HL-60 (cell line): ENCODE results near the gene SPAG7.

Experiments used
- DNase-seq, 2 experiments: peaks; one replicate each; pipeline ENCODE4 v3.0.0-alpha.2; 2010 to 2020; ENCODE audit warnings: low read depth in 1 of 2, low spot score in 1 of 2
- H3K27ac ChIP-seq: fragments of 250-450 bp; sonication (Bioruptor Pico); replicated peaks from 2 replicates; pipeline ENCODE4 v1.5.1; 2020; ENCODE audit warnings: mild to moderate bottlenecking, moderate library complexity
- H3K27me3 ChIP-seq: fragments of 250-450 bp; sonication (Bioruptor Pico); 2 replicates; pipeline ENCODE4 v1.5.1; 2021; ENCODE audit warnings: mild to moderate bottlenecking, moderate library complexity; ENCODE audit not compliant: insufficient read depth, poor library complexity, severe bottlenecking
- H3K4me3 ChIP-seq: replicated peaks from 2 replicates; pipeline ENCODE4 v1.5.1; 2011; ENCODE audit warnings: mild to moderate bottlenecking, control low read depth, low read length; ENCODE audit not compliant: insufficient read depth
- GABPA ChIP-seq: IDR thresholded peaks from 2 replicates; pipeline ENCODE4 v1.6.1; 2012; ENCODE audit warnings: low read depth
- POLR2AphosphoS5 ChIP-seq: IDR thresholded peaks from 2 replicates; pipeline ENCODE4 v1.6.1; 2012; ENCODE audit warnings: low read depth
- SPI1 ChIP-seq: IDR thresholded peaks from 2 replicates; pipeline ENCODE4 v1.6.1; 2012; ENCODE audit warnings: low read depth, mild to moderate bottlenecking, borderline replicate concordance
- TF ChIP-seq, protein P1 (sequence below): IDR thresholded peaks from one replicate; pipeline ENCODE4 v1.5.1; 2011; ENCODE audit warnings: low read length, control low read depth, inconsistent platforms; ENCODE audit not compliant: insufficient read depth
- TF ChIP-seq, protein P2 (sequence below): IDR thresholded peaks from 2 replicates; pipeline ENCODE4 v1.6.1; 2012; ENCODE audit warnings: low read depth; ENCODE audit not compliant: insufficient replicate concordance

Gene SPAG7

DNA sequence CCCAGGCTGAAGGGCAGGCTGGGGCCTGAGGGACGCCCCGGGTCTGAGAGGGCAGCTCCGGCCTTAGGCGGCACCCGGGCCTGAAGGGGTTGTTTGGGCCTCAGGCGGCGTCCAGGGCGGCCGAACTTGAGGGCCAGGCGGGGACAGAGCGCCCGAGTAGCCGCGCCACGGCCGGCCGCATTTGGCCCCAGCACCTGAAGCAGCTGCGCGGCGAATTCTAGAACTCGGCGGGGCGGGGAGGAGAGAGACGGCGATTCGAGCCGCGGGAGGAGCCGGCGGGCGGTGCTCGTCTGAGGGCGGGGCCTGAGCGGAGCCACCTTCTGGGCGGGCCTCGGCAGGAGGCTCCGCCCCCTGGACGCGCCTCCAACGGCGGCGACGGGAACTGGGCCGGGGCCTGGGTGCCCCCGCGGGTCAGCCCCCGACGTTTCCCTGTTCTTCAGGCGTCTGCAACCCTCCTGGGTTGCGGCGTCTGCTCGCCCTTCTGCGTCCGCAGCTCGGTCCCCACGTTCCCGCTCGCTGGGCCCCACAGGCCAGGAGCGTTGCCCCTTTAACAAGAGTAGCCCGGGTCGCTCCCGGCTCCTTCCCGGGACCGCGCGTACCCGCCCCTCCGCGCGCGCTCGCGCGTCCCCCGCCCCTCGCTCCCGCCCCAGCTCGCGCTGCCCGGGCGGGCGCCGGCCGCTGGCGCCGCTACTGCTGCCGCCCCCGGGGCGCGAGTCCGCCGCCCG lies 29.8 kb upstream of the SPAG7 start, which contains the start of the genes INCA1 and KIF1C:
INCA1 (minus strand) TSS at position 221 of the 725 bp plus-strand sequence. CDS start 3,085 bp downstream, outside the sequence.
KIF1C (plus strand) TSS at position 649 of the 725 bp plus-strand sequence. CDS start 2,297 bp downstream, outside the sequence.
- H3K4me3 ChIP-seq, result peak within 1 kb of the TSS; percentile 68
- no peaks in the 10 kb centered on the region for H3K27me3 ChIP-seq
- peak; percentile 47 to 79 for DNase-seq
- H3K27ac ChIP-seq, result peak within 1 kb of the TSS; percentile 88
- TF ChIP-seq SPI1 (no peak), GABPA (no peak), POLR2AphosphoS5 (no peak)

DNA sequence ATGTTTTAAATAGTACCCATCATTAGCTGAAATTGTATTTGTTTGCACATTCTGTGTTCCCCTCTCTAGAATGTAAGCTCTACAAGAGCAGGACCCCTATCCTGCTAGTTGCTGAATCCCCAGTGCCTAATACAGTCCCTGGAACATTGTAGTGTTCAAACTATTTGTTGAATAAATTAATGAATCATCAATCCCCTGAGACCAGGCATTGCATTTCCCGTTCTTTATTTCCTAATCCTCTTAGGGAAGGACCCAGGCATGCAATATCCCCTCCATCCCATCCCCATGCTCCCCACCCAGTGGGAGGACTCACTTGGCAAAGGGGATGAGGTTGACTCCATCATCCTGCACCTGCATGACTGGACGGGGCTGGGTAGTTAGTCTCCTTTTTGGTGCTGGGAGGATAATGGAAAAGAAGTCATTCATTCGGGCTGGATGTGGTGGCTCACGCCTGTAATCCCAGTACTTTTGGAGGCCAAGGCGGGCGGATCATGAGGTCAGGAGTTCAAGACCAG lies 26.5 kb upstream of the SPAG7 start:
- Histone ChIP-seq H3K27me3 (no peaks in the 10 kb centered on the region), H3K4me3 (no peak overlapping the region), H3K27ac (no peak overlapping the region)
- no peak for DNase-seq
- TF ChIP-seq SPI1 (no peak), POLR2AphosphoS5 (no peak), GABPA (no peak)
- TF ChIP-seq, protein P1, sequence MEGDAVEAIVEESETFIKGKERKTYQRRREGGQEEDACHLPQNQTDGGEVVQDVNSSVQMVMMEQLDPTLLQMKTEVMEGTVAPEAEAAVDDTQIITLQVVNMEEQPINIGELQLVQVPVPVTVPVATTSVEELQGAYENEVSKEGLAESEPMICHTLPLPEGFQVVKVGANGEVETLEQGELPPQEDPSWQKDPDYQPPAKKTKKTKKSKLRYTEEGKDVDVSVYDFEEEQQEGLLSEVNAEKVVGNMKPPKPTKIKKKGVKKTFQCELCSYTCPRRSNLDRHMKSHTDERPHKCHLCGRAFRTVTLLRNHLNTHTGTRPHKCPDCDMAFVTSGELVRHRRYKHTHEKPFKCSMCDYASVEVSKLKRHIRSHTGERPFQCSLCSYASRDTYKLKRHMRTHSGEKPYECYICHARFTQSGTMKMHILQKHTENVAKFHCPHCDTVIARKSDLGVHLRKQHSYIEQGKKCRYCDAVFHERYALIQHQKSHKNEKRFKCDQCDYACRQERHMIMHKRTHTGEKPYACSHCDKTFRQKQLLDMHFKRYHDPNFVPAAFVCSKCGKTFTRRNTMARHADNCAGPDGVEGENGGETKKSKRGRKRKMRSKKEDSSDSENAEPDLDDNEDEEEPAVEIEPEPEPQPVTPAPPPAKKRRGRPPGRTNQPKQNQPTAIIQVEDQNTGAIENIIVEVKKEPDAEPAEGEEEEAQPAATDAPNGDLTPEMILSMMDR, result no peak
- TF ChIP-seq, protein P2, sequence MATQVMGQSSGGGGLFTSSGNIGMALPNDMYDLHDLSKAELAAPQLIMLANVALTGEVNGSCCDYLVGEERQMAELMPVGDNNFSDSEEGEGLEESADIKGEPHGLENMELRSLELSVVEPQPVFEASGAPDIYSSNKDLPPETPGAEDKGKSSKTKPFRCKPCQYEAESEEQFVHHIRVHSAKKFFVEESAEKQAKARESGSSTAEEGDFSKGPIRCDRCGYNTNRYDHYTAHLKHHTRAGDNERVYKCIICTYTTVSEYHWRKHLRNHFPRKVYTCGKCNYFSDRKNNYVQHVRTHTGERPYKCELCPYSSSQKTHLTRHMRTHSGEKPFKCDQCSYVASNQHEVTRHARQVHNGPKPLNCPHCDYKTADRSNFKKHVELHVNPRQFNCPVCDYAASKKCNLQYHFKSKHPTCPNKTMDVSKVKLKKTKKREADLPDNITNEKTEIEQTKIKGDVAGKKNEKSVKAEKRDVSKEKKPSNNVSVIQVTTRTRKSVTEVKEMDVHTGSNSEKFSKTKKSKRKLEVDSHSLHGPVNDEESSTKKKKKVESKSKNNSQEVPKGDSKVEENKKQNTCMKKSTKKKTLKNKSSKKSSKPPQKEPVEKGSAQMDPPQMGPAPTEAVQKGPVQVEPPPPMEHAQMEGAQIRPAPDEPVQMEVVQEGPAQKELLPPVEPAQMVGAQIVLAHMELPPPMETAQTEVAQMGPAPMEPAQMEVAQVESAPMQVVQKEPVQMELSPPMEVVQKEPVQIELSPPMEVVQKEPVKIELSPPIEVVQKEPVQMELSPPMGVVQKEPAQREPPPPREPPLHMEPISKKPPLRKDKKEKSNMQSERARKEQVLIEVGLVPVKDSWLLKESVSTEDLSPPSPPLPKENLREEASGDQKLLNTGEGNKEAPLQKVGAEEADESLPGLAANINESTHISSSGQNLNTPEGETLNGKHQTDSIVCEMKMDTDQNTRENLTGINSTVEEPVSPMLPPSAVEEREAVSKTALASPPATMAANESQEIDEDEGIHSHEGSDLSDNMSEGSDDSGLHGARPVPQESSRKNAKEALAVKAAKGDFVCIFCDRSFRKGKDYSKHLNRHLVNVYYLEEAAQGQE, result no peak

GRCh38 chr17:4987767-4988567 lies 20.4 kb upstream of the SPAG7 start:
- DNase-seq, result no peak
- Histone ChIP-seq H3K27me3 (no peaks in the 10 kb centered on the region), H3K27ac (peak overlapping the region; percentile 55), H3K4me3 (peak overlapping the region; percentile 69)
- no peak for TF ChIP-seq GABPA
- no peak for TF ChIP-seq SPI1
- TF ChIP-seq, protein P2, result no peak
- no peak for TF ChIP-seq POLR2AphosphoS5
- TF ChIP-seq, protein P1, result no peak
